Spinal cord (tissue), 10 donors: ENCODE results near the gene MPC1. TPM values are rescaled to one million over a fixed set of nuclear protein-coding genes. Genes with fewer than 3 reads are reported as not detected.

Experiments
- DNase-seq, 6 donors: peaks; one replicate each; pipeline versions ENCODE4 v3.0.0 to v3.0.0-alpha.2; 2013 to 2015; ENCODE audit warnings: low spot score in 6 of 6, low read depth in 4 of 6
- H3K27ac ChIP-seq: one replicate; pipeline ENCODE4 v1.5.1; 2013; ENCODE audit warnings: low read depth, low read length, control low read depth
- H3K27me3 ChIP-seq: one replicate; pipeline ENCODE4 v1.6.1; 2013; ENCODE audit warnings: low read length; ENCODE audit not compliant: control insufficient read depth, insufficient read depth
- H3K36me3 ChIP-seq: one replicate; pipeline ENCODE4 v1.6.1; 2013; ENCODE audit warnings: low read length; ENCODE audit not compliant: control insufficient read depth, insufficient read depth
- H3K4me1 ChIP-seq: one replicate; pipeline ENCODE4 v1.6.1; 2013; ENCODE audit warnings: low read length; ENCODE audit not compliant: control insufficient read depth, insufficient read depth
- H3K4me3 ChIP-seq: one replicate; pipeline ENCODE4 v1.5.1; 2013; ENCODE audit warnings: low read depth, low read length, control low read depth
- H3K9me3 ChIP-seq: one replicate; pipeline ENCODE4 v1.6.1; 2013; ENCODE audit warnings: low read length; ENCODE audit not compliant: control insufficient read depth, insufficient read depth
- WGBS: methylation state at CpG from one replicate; pipeline ENCODE4 v1.1.5; 2013; ENCODE audit warnings: missing lambda C conversion rate; ENCODE audit not compliant: insufficient coverage; 5-methylcytosine and 5-hydroxymethylcytosine counted together
- long read RNA-seq, 4 donors: transcript quantifications; one replicate each; lab custom pipeline, GENCODE V29; 2026
- polyA plus RNA-seq, 2 donors: library from polyadenylated mRNA; unstranded; fragments of 120-200 nt; gene quantifications; one replicate each; pipeline ENCODE4 v1.2.1, GENCODE V29; 2013; ENCODE audit not compliant: insufficient read length in 2 of 2
- total RNA-seq, 2 donors: library from RNA; depleted of rRNA in 1 of 2; stranded (reverse); fragments of 120-200 nt in 1 of 2; fragments of >200 nt in 1 of 2; gene quantifications; one replicate each; pipeline versions ENCODE4 v1.2.3 to v1.2.4, GENCODE V29; 2013 to 2014
- donor health status: healthy.

The MPC1 gene
- total RNA-seq: 10 to 100 TPM; 74.8 to 89.5 TPM
- polyA plus RNA-seq: 100 to 1,000 TPM; 139 to 150 TPM
- long read RNA-seq, donor 1, partial matches to known transcripts: 33 of 161 reads
- long read RNA-seq, donor 1, other reads (novel, unspliced or antisense): 127 of 161 reads
- long read RNA-seq, donor 2, partial matches to known transcripts: 0 of 53 reads
- long read RNA-seq, donor 2, other reads (novel, unspliced or antisense): 53 of 53 reads
- long read RNA-seq, donor 3, partial matches to known transcripts: 0 of 66 reads
- long read RNA-seq, donor 3, other reads (novel, unspliced or antisense): 66 of 66 reads
- long read RNA-seq, donor 4, partial matches to known transcripts: 5 of 52 reads
- long read RNA-seq, donor 4, other reads (novel, unspliced or antisense): 47 of 52 reads

- DNase-seq: peak; percentile 89 to 99 (median 94)
- peak within 1 kb of the TSS; percentile 74 for H3K4me3 ChIP-seq
- H3K36me3 ChIP-seq: no peaks in the 10 kb centered on the region
- peaks cover 12% of the 10 kb centered on the region for H3K4me1 ChIP-seq
- peak within 1 kb of the TSS; percentile 90 for H3K27ac ChIP-seq
- no peaks in the 10 kb centered on the region for H3K27me3 ChIP-seq
- no peaks in the 10 kb centered on the region for H3K9me3 ChIP-seq
- WGBS: under 1% methylated on average over 94 of the region's 94 CpGs
These were observed at the start of gene MPC1 for GRCh38 chr6:166382933-166383801. Gene MPC1 (minus strand): TSS chr6:166382940. CDS start chr6:166382876, 64 bp downstream.

DNA sequence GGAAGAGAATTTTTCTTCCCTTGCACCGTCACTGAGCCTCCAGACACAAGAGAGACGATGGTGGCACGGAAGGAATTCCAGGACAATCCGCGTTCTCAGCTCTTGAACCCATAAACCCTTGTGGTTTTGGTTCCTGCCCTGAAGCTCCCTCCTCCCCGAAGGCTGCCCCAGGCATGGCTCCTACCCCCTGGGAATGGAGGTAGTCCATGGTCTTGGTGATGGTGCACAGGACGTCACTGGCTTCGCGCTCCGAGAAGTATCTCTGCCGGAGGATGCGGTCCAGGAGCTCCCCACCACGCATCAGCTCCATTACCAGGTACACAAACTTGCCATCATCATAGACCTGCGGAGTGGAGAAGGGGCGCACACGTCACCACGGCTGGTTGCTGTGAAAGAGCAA, 47.5 kb upstream of the MPC1 start:
- DNase-seq: no peak
- Histone ChIP-seq H3K9me3 (no peaks in the 10 kb centered on the region), H3K27me3 (no peaks in the 10 kb centered on the region), H3K27ac (no peak overlapping the region), H3K4me1 (no peaks in the 10 kb centered on the region), H3K4me3 (no peak overlapping the region), H3K36me3 (peaks cover 23% of the 10 kb centered on the region)
- WGBS: 97% methylated on average over 16 of the region's 17 CpGs

DNA sequence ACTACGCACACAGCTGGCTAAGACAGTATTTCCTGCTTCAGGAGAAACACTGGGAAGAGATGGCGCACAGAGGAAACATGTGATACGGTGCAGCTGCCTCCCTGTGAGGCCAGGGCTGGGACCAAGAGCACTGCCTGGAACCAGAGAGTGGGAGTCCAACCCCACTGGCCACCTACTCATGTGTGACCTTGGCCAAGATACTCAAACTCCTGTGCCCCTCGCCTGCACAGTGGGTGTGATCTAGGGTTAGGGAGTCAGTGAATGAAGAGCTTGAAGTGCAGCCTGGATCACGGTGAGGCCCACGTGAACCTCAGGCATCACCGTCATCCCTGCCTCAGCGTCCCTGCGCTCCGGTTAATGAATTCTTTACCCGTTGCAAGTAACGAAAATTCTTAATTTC, 41.7 kb upstream of the MPC1 start:
- peaks cover 4% of the 10 kb centered on the region for H3K4me1 ChIP-seq
- no peak overlapping the region for H3K27ac ChIP-seq
- H3K4me3 ChIP-seq: no peak overlapping the region
- no peak for DNase-seq
- WGBS: 90% methylated on average over 11 of the region's 12 CpGs
- H3K36me3 ChIP-seq: peaks cover 27% of the 10 kb centered on the region
- no peaks in the 10 kb centered on the region for H3K27me3 ChIP-seq
- no peaks in the 10 kb centered on the region for H3K9me3 ChIP-seq

- Histone ChIP-seq H3K36me3 (peaks cover 29% of the 10 kb centered on the region), H3K9me3 (no peaks in the 10 kb centered on the region), H3K4me1 (peaks cover 4% of the 10 kb centered on the region), H3K27ac (no peak overlapping the region), H3K4me3 (no peak overlapping the region), H3K27me3 (no peaks in the 10 kb centered on the region)
- WGBS: 76% methylated on average over 5 of the region's 7 CpGs
- DNase-seq: peak in 1 of 6 donors; percentile 23
These were observed 41.0 kb upstream of the MPC1 start for GRCh38 chr6:166423781-166424180.

DNA sequence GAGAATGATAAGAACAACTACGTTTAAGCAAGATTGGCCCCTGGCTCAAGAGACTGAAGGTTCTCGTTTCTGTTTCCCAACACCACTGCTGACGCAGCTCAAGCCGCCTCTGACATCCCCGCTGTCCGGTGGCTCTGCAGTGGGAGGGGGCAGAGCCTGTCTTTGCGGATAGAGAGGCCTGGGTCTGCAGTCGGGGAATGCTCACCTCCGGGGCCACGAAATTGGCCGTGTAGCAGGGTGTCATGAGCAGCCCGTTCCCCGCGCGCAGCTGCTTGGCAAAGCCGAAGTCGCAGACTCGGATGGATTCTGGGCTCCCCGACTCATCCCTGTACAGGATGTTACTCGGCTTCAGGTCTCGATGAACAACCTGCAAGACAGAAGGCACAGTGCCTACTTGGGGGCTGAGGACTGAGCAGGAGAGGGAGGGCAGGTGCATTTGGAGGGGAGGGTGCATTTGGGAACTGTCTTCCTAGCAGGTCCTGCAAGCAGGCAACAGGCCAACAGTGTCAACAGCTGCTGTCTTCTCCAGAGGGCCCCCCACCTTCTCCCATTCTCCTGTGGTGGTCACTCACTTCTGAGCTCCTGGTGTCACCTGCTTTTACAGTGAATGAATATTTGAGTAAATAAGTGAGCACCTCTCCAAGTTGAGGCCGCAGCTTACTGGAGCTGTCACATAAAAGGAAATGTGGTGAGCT, 40.5 kb upstream of the MPC1 start:
- Histone ChIP-seq H3K36me3 (peaks cover 33% of the 10 kb centered on the region), H3K9me3 (no peaks in the 10 kb centered on the region), H3K4me3 (no peak overlapping the region), H3K27me3 (no peaks in the 10 kb centered on the region), H3K4me1 (peaks cover 4% of the 10 kb centered on the region), H3K27ac (no peak overlapping the region)
- WGBS: 95% methylated on average over 21 of the region's 22 CpGs
- no peak for DNase-seq

DNA sequence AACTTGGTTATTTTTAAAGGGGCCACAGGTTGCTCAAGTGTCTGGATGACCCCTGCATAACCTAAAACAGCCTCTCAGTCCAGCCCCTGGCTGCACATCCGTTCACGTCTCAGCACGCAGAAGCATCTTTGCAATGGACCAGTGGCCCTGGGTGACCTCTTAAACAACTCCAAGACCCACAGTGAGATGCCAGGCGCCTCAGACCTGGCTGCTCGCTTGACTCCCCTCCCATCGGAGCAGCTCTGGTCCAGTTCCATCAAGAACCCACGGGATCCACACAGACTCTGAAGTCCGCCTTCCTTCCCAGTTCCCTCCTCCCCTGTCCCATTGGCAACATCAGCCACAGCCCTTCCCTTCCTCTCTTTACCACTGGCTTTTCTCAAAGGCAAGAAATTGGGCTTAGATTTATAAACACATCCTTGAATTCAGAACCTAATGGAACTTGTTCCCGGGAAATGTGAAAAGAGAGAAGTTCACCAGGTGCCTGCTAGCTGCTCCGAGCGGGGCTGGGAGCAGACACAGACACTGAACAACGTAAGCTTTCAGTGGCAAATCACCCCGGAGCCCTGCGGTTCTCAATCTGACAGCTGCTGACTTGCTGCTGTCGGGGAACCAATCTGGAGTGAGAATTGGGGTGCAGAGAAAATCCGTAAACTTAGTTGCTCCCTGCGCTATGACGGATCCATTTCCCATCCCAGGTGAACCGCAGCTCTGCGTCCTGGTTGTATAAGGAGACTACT, 39.6 kb upstream of the MPC1 start:
- H3K27me3 ChIP-seq: no peaks in the 10 kb centered on the region
- DNase-seq: no peak
- no peak overlapping the region for H3K4me3 ChIP-seq
- peaks cover 35% of the 10 kb centered on the region for H3K36me3 ChIP-seq
- H3K9me3 ChIP-seq: no peaks in the 10 kb centered on the region
- WGBS: 90% methylated on average over 14 of the region's 20 CpGs
- H3K27ac ChIP-seq: no peak overlapping the region
- peaks cover 4% of the 10 kb centered on the region for H3K4me1 ChIP-seq

- peaks cover 4% of the 10 kb centered on the region for H3K4me1 ChIP-seq
These were observed 37.6 kb upstream of the MPC1 start for GRCh38 chr6:166420351-166420750.

GRCh38 chr6:166419717-166420116, 37.0 kb upstream of the MPC1 start:
- Histone ChIP-seq H3K27ac (no peak overlapping the region), H3K27me3 (no peaks in the 10 kb centered on the region), H3K9me3 (no peaks in the 10 kb centered on the region), H3K36me3 (peaks cover 44% of the 10 kb centered on the region), H3K4me1 (peaks cover 4% of the 10 kb centered on the region), H3K4me3 (no peak overlapping the region)
- 93% methylated on average over 15 of the region's 15 CpGs for WGBS
- no peak for DNase-seq

More at GRCh38 chr6:166420351-166420750, 37.6 kb upstream of the MPC1 start:
- Histone ChIP-seq H3K4me3 (no peak overlapping the region), H3K27ac (no peak overlapping the region), H3K36me3 (peaks cover 43% of the 10 kb centered on the region), H3K9me3 (no peaks in the 10 kb centered on the region), H3K27me3 (no peaks in the 10 kb centered on the region)
- WGBS: no CpG with 5 or more reads among the region's 6 CpGs
- DNase-seq: peak in 1 of 6 donors; percentile 23

DNA sequence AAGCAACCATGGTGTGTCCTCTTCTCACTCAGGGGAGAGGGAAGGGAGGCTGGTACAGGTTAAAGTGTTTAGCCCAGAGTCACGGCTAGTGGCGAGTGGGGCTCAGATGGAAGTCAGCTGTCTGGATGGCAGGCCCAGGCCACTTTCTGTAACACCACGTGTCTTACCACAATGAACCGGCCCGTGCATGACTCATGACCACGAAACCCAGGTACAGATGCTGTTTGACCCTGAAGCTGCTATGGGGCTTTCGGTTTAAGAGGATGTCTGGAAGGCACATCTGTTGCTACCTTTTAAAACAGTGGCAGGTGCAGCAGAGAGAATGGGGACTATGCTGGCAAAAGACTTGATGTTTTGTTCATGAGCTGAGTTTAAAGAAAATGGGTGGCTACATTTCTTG, 36.5 kb upstream of the MPC1 start:
- WGBS: 95% methylated on average over 7 of the region's 7 CpGs
- DNase-seq: no peak
- H3K36me3 ChIP-seq: peaks cover 41% of the 10 kb centered on the region
- H3K27ac ChIP-seq: no peak overlapping the region
- H3K4me1 ChIP-seq: peaks cover 4% of the 10 kb centered on the region
- no peak overlapping the region for H3K4me3 ChIP-seq
- no peaks in the 10 kb centered on the region for H3K27me3 ChIP-seq
- no peaks in the 10 kb centered on the region for H3K9me3 ChIP-seq
